AG04450 (cell line): ENCODE measurements around the gene LYPD1. TPM values are rescaled to one million over a fixed set of nuclear protein-coding genes. Genes with fewer than 3 reads are reported as not detected.

Source experiments
- CTCF ChIA-PET: fragments of 300-600, 350-600 bp; formaldehyde crosslinking; extraction: SDS; loops from one replicate; lab custom pipeline; 2022; ENCODE audit warnings: antibody characterized with exemption, inconsistent platforms; lab: Charles Lee
- POLR2A ChIA-PET: fragments of 350-600 bp; formaldehyde crosslinking; extraction: SDS; loops from one replicate; lab custom pipeline; 2021; ENCODE audit warnings: antibody characterized with exemption, inconsistent platforms; lab: Yijun Ruan, JAX
- DNase-seq: peaks from one replicate; pipeline ENCODE4 v3.0.0-alpha.2; 2011; ENCODE audit warnings: low read depth, low spot score
- H3K27ac ChIP-seq: one replicate; pipeline ENCODE4 v1.5.1; 2012; ENCODE audit warnings: low read depth, low read length, control low read depth
- H3K27me3 ChIP-seq: one replicate; pipeline ENCODE4 v1.6.0; 2012; ENCODE audit warnings: low read length; ENCODE audit not compliant: control insufficient read depth, insufficient read depth
- H3K4me3 ChIP-seq: 2 replicates; pipeline ENCODE4 v1.5.1; 2011; ENCODE audit warnings: mild to moderate bottlenecking, low read depth, low read length, control low read depth
- H3K9me3 ChIP-seq: 2 replicates; pipeline ENCODE4 v1.5.1; 2012; ENCODE audit warnings: low read length; ENCODE audit not compliant: control insufficient read depth, insufficient read depth
- CTCF ChIP-seq: IDR thresholded peaks from 2 replicates; pipeline ENCODE4 v1.5.1; 2011; ENCODE audit warnings: low read depth, low read length, control low read depth, inconsistent platforms
- polyA plus RNA-seq: library from polyadenylated mRNA; depleted of rRNA; stranded (reverse); fragments of >200 nt; gene quantifications from 2 replicates; pipeline ENCODE4 v1.2.3, GENCODE V29; 2011

Gene LYPD1
- polyA plus RNA-seq, 1 experiment: 60.3 TPM

- no peak for DNase-seq
- POLR2A ChIA-PET: interaction anchor here (0.5 to 0.6 kb wide), 2 partner anchors 14 to 512 kb away, joined by 3 to 6 read pairs; no protein-coding TSS in a partner anchor
- H3K27me3 ChIP-seq: no peaks in the 10 kb centered on the region
- no peak overlapping the region for H3K4me3 ChIP-seq
- H3K9me3 ChIP-seq: no peaks in the 10 kb centered on the region
- H3K27ac ChIP-seq: no peak overlapping the region
- CTCF ChIA-PET: no interaction called here
- no peak for TF ChIP-seq CTCF
Measured at GRCh38 chr2:132638313-132639040, 31.5 kb downstream of the LYPD1 start.

GRCh38 chr2:132636346-132636745 lies 33.7 kb downstream of the LYPD1 start:
- Histone ChIP-seq H3K27ac (no peak overlapping the region), H3K9me3 (no peaks in the 10 kb centered on the region), H3K27me3 (no peaks in the 10 kb centered on the region), H3K4me3 (no peak overlapping the region)
- no peak for TF ChIP-seq CTCF
- ChIA-PET POLR2A (interaction anchor here (1.0 kb wide), 1 partner anchor 16 kb away, joined by 3 read pairs; no protein-coding TSS in a partner anchor), CTCF (interaction anchor here (1.1 to 1.7 kb wide), 2 partner anchors 89 to 1208 kb away, joined by 3 to 5 read pairs; no protein-coding TSS in a partner anchor)
- no peak for DNase-seq

GRCh38 chr2:132633635-132634034 lies 36.4 kb downstream of the LYPD1 start:
- ChIA-PET CTCF (no interaction called here), POLR2A (no interaction called here)
- H3K9me3 ChIP-seq: no peaks in the 10 kb centered on the region
- no peak overlapping the region for H3K4me3 ChIP-seq
- no peak overlapping the region for H3K27ac ChIP-seq
- DNase-seq: no peak
- no peaks in the 10 kb centered on the region for H3K27me3 ChIP-seq
- no peak for TF ChIP-seq CTCF

- Histone ChIP-seq H3K27me3 (no peaks in the 10 kb centered on the region), H3K27ac (no peak overlapping the region), H3K4me3 (no peak overlapping the region), H3K9me3 (no peaks in the 10 kb centered on the region)
- CTCF ChIA-PET: no interaction called here
- DNase-seq: no peak
- POLR2A ChIA-PET: no interaction called here
- TF ChIP-seq CTCF: no peak
Measured at GRCh38 chr2:132632000-132632649, 37.9 kb downstream of the LYPD1 start.

- ChIA-PET POLR2A (interaction anchor here (0.6 kb wide), 1 partner anchor 137 kb away, joined by 9 read pairs; no protein-coding TSS in a partner anchor), CTCF (interaction anchor here (1.0 to 1.3 kb wide), 2 partner anchors 80 to 1217 kb away, joined by 3 read pairs; no protein-coding TSS in a partner anchor)
- Histone ChIP-seq H3K9me3 (no peaks in the 10 kb centered on the region), H3K27me3 (no peaks in the 10 kb centered on the region), H3K27ac (no peak overlapping the region), H3K4me3 (no peak overlapping the region)
- no peak for TF ChIP-seq CTCF
- no peak for DNase-seq
Measured at GRCh38 chr2:132627536-132627935, 42.5 kb downstream of the LYPD1 start.
